Tibial artery (tissue), 4 donors: ENCODE results near the gene OR56A1.

Source experiments
- DNase-seq, 2 donors: peaks; one replicate each; pipeline ENCODE4 v3.0.0-alpha.2; 2019
- H3K27ac ChIP-seq, 2 donors: fragments of 200-600 bp; sonication (generic) in 1 of 2; 1 replicate in 1 of 2; 2 replicates in 1 of 2; pipeline ENCODE4 v1.5.1; 2018 to 2019; ENCODE audit warnings: mild to moderate bottlenecking in 1 of 2
- H3K27me3 ChIP-seq, 2 donors: fragments of 200-600 bp; sonication (generic) in 1 of 2; one replicate each; pipeline versions ENCODE4 v1.5.1 to v1.6.0; 2016 to 2019
- H3K36me3 ChIP-seq, 3 donors: fragments of 200-600 bp; sonication (generic) in 2 of 3; one replicate each; pipeline ENCODE4 v1.5.1; 2016 to 2019; ENCODE audit warnings: mild to moderate bottlenecking in 2 of 3
- H3K4me1 ChIP-seq, 4 donors: fragments of 200-600 bp; sonication (generic) in 2 of 4; 1 replicate in 3 of 4; 2 replicates in 1 of 4; pipeline ENCODE4 v1.5.1; 2016 to 2019
- H3K4me3 ChIP-seq, 2 donors: fragments of 200-600 bp; sonication (generic) in 1 of 2; 1 replicate in 1 of 2; 2 replicates in 1 of 2; pipeline ENCODE4 v1.5.1; 2018 to 2019; ENCODE audit warnings: mild to moderate bottlenecking in 2 of 2
- H3K9me3 ChIP-seq, 3 donors: fragments of 200-600 bp; sonication (generic) in 1 of 3; one replicate each; pipeline ENCODE4 v1.5.1; 2016 to 2019
- intact Hi-C: fragments of 100-400 bp; cut with DNase I; formaldehyde crosslinking; loops from one replicate; pipeline ENCODE4 v1.15.0; 2023; ENCODE audit warnings: low total_unique reads
- TF ChIP-seq, protein P1 (sequence below), 2 experiments: fragments of 200-600 bp in 1 of 2; fragments of 450-650 bp in 1 of 2; IDR thresholded peaks; one replicate each; pipeline ENCODE4 v1.5.1; 2017 to 2019; ENCODE audit warnings: antibody characterized with exemption in 2 of 2, mild to moderate bottlenecking in 1 of 2, moderate library complexity in 1 of 2

OR56A1 gene

DNA sequence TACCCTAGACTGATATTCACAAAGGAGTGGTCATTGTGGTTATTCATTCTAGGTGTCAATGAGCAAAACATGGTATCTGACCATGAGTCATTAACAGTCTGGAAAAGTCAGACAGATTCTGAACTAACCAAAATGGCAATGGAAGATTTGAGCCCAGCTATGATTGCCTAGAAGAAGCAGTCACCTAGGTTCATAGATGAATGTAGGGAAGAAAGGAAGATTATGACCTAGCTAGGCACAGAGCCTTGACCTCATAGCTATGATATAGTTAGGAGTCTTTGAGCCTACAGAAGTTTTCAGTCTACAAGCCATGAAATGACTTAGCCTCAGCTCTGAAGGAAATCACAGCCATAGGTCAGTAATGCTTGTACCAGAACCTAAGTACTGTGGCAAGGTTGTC lies 24.2 kb downstream of the OR56A1 start:
- TF ChIP-seq, protein P1, sequence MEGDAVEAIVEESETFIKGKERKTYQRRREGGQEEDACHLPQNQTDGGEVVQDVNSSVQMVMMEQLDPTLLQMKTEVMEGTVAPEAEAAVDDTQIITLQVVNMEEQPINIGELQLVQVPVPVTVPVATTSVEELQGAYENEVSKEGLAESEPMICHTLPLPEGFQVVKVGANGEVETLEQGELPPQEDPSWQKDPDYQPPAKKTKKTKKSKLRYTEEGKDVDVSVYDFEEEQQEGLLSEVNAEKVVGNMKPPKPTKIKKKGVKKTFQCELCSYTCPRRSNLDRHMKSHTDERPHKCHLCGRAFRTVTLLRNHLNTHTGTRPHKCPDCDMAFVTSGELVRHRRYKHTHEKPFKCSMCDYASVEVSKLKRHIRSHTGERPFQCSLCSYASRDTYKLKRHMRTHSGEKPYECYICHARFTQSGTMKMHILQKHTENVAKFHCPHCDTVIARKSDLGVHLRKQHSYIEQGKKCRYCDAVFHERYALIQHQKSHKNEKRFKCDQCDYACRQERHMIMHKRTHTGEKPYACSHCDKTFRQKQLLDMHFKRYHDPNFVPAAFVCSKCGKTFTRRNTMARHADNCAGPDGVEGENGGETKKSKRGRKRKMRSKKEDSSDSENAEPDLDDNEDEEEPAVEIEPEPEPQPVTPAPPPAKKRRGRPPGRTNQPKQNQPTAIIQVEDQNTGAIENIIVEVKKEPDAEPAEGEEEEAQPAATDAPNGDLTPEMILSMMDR (IDR thresholded peaks at IDR 0.05): no peak
- Histone ChIP-seq H3K4me1 (no peaks in the 10 kb centered on the region), H3K9me3 (no peaks in the 10 kb centered on the region), H3K27ac (no peak overlapping the region), H3K36me3 (no peaks in the 10 kb centered on the region), H3K27me3 (no peaks in the 10 kb centered on the region), H3K4me3 (no peak overlapping the region)
- DNase-seq: no peak
- intact Hi-C loops: no loop called here

DNA sequence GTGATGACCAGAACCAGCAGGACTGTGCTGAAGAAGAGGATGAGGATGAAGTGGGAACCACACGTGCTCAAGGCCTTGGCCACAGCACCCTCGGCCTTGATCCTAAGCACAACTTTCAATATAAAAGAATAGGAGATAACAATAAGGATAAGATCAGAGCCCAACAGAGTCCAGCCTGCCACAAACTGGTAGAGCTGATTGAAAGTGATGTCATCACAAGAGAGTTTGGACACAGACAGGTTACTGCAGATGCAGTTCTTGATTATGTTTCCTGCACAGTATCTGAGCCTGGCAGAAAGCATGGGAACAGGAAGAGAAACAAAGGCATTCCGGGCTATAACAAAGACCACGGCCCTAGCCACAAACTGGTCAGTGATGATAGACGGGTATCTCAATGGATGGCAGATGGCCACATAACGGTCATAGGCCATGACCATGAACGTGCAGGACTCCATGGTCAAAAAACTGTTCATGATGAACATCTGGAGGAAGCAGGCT lies 28.3 kb downstream of the OR56A1 start:
- no peak overlapping the region for H3K27ac ChIP-seq
- TF ChIP-seq, protein P1 (IDR thresholded peaks at IDR 0.05): no peak
- intact Hi-C loops: no loop called here

DNA sequence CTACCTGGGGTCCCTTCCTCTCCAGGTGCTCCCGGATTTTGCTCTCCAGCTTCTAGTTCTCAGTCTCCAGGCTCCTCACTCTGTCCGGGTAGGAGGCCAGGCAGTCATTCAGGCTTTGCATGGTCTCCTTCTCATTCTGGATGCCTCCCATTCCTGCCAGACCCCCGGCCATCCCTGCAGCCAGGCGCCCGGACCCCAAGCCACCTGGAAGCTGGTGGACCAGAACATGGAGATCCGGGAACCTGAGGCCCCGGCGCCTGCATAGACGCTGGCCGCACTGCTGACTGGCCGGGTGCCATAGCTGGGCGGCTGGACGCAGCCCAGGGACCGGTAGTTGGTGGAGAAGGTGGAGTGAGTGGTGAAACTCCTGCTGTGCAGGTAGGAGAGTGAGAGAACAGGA lies 35.8 kb downstream of the OR56A1 start:
- intact Hi-C loops: no loop called here
- TF ChIP-seq, protein P1 (IDR thresholded peaks at IDR 0.05): no peak
- Histone ChIP-seq H3K4me3 (no peak overlapping the region), H3K27ac (no peak overlapping the region), H3K27me3 (no peaks in the 10 kb centered on the region), H3K36me3 (no peaks in the 10 kb centered on the region), H3K4me1 (no peaks in the 10 kb centered on the region), H3K9me3 (no peaks in the 10 kb centered on the region)
- DNase-seq: no peak

More for the DNA sequence above, 28.3 kb downstream of the OR56A1 start:
- no peak overlapping the region for H3K4me3 ChIP-seq
- no peaks in the 10 kb centered on the region for H3K27me3 ChIP-seq
- no peak for DNase-seq
- no peaks in the 10 kb centered on the region for H3K36me3 ChIP-seq
- no peaks in the 10 kb centered on the region for H3K4me1 ChIP-seq
- H3K9me3 ChIP-seq: no peaks in the 10 kb centered on the region

DNA sequence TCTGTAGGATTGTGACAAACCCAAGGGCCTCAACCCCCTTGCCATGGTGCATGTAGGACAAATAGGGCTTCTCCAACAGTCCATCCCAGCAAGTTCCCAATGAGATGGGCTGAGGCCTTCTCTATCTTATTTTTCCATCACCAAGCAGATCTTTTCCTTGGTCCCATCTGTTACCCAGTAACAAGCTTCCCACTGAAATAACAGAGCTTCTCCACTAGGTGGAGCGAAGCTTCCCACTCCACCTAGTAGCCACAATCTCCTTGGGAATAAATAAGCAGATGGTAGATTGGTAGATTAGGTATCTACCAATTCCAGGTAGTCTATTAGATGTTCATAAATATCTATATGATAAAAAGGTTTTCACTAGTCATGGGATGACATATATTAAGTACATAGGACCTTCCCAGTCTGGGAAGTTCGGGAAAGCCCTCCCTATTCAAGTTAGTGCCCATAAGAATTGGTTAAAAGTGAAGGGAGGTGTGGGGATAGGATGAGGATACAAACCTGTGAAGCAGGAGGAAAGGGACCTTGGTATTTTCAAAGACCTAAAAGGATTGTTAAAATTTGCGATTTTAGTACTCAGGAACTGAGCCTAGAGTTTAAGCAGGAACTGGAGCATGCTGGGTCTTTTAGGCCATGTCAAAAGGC lies 37.8 kb downstream of the OR56A1 start:
- Histone ChIP-seq H3K4me3 (no peak overlapping the region), H3K27ac (no peak overlapping the region), H3K27me3 (no peaks in the 10 kb centered on the region), H3K9me3 (no peaks in the 10 kb centered on the region), H3K36me3 (no peaks in the 10 kb centered on the region), H3K4me1 (no peaks in the 10 kb centered on the region)
- DNase-seq: no peak
- TF ChIP-seq, protein P1 (IDR thresholded peaks at IDR 0.05): peak in 1 of 2 experiments; percentile 24
- intact Hi-C loops: no loop called here

DNA sequence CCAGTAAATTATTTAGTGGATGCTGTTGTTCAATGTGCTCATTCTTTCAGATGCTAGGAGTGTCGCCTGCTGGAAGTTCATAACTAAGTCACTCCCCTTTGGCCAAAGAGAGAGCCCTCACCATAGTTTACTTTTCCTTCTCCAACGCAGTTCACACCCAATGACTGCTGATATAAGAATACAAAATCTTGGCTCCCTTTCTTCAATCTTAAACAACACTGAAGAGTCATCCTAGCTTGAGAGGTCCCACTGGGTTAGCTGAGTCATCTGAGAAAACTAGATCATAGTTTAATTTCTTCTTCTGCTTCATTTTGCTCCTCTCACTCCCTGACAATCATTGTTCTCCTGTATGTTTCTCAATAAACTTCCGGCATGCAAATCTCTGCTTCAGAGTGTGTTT lies 38.4 kb downstream of the OR56A1 start:
- Histone ChIP-seq H3K27me3 (no peaks in the 10 kb centered on the region), H3K4me3 (no peak overlapping the region), H3K27ac (no peak overlapping the region), H3K36me3 (no peaks in the 10 kb centered on the region), H3K4me1 (no peaks in the 10 kb centered on the region), H3K9me3 (no peaks in the 10 kb centered on the region)
- TF ChIP-seq, protein P1 (IDR thresholded peaks at IDR 0.05): no peak
- intact Hi-C loops: no loop called here
- no peak for DNase-seq
